SK-N-MC (cell line): Measurements from ENCODE around the gene CLDN8.

Experiments used
- DNase-seq: peaks from one replicate; pipeline ENCODE4 v3.0.0-alpha.2; 2011; ENCODE audit warnings: low read depth, low spot score
- H3K27ac ChIP-seq: fragments of 200-600 bp; sonication (generic); 2 replicates; pipeline ENCODE4 v1.5.1; 2016; ENCODE audit warnings: mixed run types
- H3K36me3 ChIP-seq: fragments of 200-600 bp; sonication (generic); 2 replicates; pipeline ENCODE4 v1.6.1; 2017; ENCODE audit warnings: antibody characterized with exemption, low read length, mixed read lengths; ENCODE audit not compliant: insufficient read depth
- H3K4me3 ChIP-seq: fragments of 200-600 bp; sonication (generic); 2 replicates; pipeline ENCODE4 v1.5.1; 2016
- H3K9ac ChIP-seq: fragments of 200-600 bp; sonication (generic); 2 replicates; pipeline ENCODE4 v1.8.0; 2017; ENCODE audit warnings: mixed run types, mixed read lengths; ENCODE audit not compliant: insufficient read length
- H3K9me3 ChIP-seq: fragments of 200-600 bp; sonication (generic); 2 replicates; pipeline ENCODE4 v1.6.1; 2017; ENCODE audit warnings: low read depth, mild to moderate bottlenecking, antibody characterized with exemption, low read length, moderate library complexity, mixed read lengths
- EZH2 ChIP-seq: fragments of 200-600 bp; sonication (generic); IDR thresholded peaks from one replicate; pipeline ENCODE4 v1.6.1; 2017; ENCODE audit warnings: antibody characterized with exemption
- FOXP2 ChIP-seq: optimal IDR thresholded peaks from 2 replicates; pipeline ENCODE3; 2011; ENCODE audit warnings: mild to moderate bottlenecking, moderate library complexity; ENCODE audit not compliant: insufficient read depth; ENCODE audit errors: extremely low read length, control extremely low read depth
- POLR2AphosphoS5 ChIP-seq: IDR thresholded peaks from 2 replicates; pipeline ENCODE4 v1.6.1; 2012; ENCODE audit warnings: mild to moderate bottlenecking, low read depth, low read length, borderline replicate concordance

CLDN8 gene

GRCh38 chr21:30216041-30216723, at the start of gene CLDN8:
Gene CLDN8, minus strand, starts transcription at chr21:30216097. Its CDS starts 172 bp downstream, at chr21:30215925.
- Histone ChIP-seq H3K9me3 (no peaks in the 10 kb centered on the region), H3K27ac (no peak within 1 kb of the TSS), H3K4me3 (no peak within 1 kb of the TSS), H3K9ac (no peak within 1 kb of the TSS), H3K36me3 (no peaks in the 10 kb centered on the region)
- DNase-seq, result no peak
- TF ChIP-seq POLR2AphosphoS5, result no peak
- TF ChIP-seq FOXP2, result no peak
- no peak for TF ChIP-seq EZH2

- H3K27ac ChIP-seq, result no peak overlapping the region
- no peak overlapping the region for H3K4me3 ChIP-seq
- DNase-seq, result no peak
- H3K9ac ChIP-seq, result no peak overlapping the region
- no peak for TF ChIP-seq POLR2AphosphoS5
- no peak for TF ChIP-seq FOXP2
- TF ChIP-seq EZH2, result no peak
- no peaks in the 10 kb centered on the region for H3K36me3 ChIP-seq
- H3K9me3 ChIP-seq, result no peaks in the 10 kb centered on the region
Observed at GRCh38 chr21:30257773-30258172, 41.9 kb upstream of the CLDN8 start.

- Histone ChIP-seq H3K27ac (no peak overlapping the region), H3K9me3 (no peaks in the 10 kb centered on the region), H3K36me3 (no peaks in the 10 kb centered on the region), H3K4me3 (no peak overlapping the region), H3K9ac (no peak overlapping the region)
- no peak for DNase-seq
- TF ChIP-seq FOXP2 (no peak), EZH2 (no peak), POLR2AphosphoS5 (no peak)
Observed at GRCh38 chr21:30256100-30256499, 40.2 kb upstream of the CLDN8 start.

GRCh38 chr21:30255679-30256078, 39.8 kb upstream of the CLDN8 start:
- no peak overlapping the region for H3K27ac ChIP-seq
- H3K4me3 ChIP-seq, result no peak overlapping the region
- H3K9ac ChIP-seq, result no peak overlapping the region
- no peak for DNase-seq
- no peaks in the 10 kb centered on the region for H3K9me3 ChIP-seq
- no peak for TF ChIP-seq EZH2
- no peak for TF ChIP-seq FOXP2
- no peak for TF ChIP-seq POLR2AphosphoS5
- no peaks in the 10 kb centered on the region for H3K36me3 ChIP-seq

GRCh38 chr21:30251781-30252180, 35.9 kb upstream of the CLDN8 start:
- Histone ChIP-seq H3K36me3 (no peaks in the 10 kb centered on the region), H3K4me3 (no peak overlapping the region), H3K9me3 (no peaks in the 10 kb centered on the region), H3K27ac (no peak overlapping the region), H3K9ac (no peak overlapping the region)
- no peak for DNase-seq
- TF ChIP-seq EZH2 (no peak), FOXP2 (no peak), POLR2AphosphoS5 (no peak)

GRCh38 chr21:30249936-30250335, 34.0 kb upstream of the CLDN8 start:
- no peaks in the 10 kb centered on the region for H3K9me3 ChIP-seq
- DNase-seq, result no peak
- no peak overlapping the region for H3K4me3 ChIP-seq
- TF ChIP-seq POLR2AphosphoS5, result no peak
- TF ChIP-seq FOXP2, result no peak
- TF ChIP-seq EZH2, result no peak
- no peak overlapping the region for H3K27ac ChIP-seq
- no peaks in the 10 kb centered on the region for H3K36me3 ChIP-seq
- H3K9ac ChIP-seq, result no peak overlapping the region

GRCh38 chr21:30248844-30249243, 32.9 kb upstream of the CLDN8 start:
- H3K9me3 ChIP-seq, result no peaks in the 10 kb centered on the region
- H3K36me3 ChIP-seq, result no peaks in the 10 kb centered on the region
- TF ChIP-seq POLR2AphosphoS5, result no peak
- TF ChIP-seq EZH2, result no peak
- TF ChIP-seq FOXP2, result no peak
- H3K27ac ChIP-seq, result no peak overlapping the region
- no peak for DNase-seq
- H3K4me3 ChIP-seq, result no peak overlapping the region
- H3K9ac ChIP-seq, result no peak overlapping the region

GRCh38 chr21:30245061-30245460, 29.2 kb upstream of the CLDN8 start:
- TF ChIP-seq POLR2AphosphoS5, result no peak
- no peak for TF ChIP-seq EZH2
- TF ChIP-seq FOXP2, result no peak

GRCh38 chr21:30243691-30244090, 27.8 kb upstream of the CLDN8 start:
- TF ChIP-seq EZH2 (no peak), FOXP2 (no peak), POLR2AphosphoS5 (no peak)
- no peak overlapping the region for H3K9ac ChIP-seq
- no peak overlapping the region for H3K27ac ChIP-seq

More at GRCh38 chr21:30245061-30245460, 29.2 kb upstream of the CLDN8 start:
- no peak overlapping the region for H3K4me3 ChIP-seq
- no peaks in the 10 kb centered on the region for H3K36me3 ChIP-seq
- H3K9me3 ChIP-seq, result no peaks in the 10 kb centered on the region
- no peak for DNase-seq
- no peak overlapping the region for H3K27ac ChIP-seq
- H3K9ac ChIP-seq, result no peak overlapping the region

GRCh38 chr21:30240661-30241060, 24.8 kb upstream of the CLDN8 start:
- DNase-seq, result no peak
- TF ChIP-seq POLR2AphosphoS5, result no peak
- TF ChIP-seq FOXP2, result no peak
- TF ChIP-seq EZH2, result no peak
- H3K9me3 ChIP-seq, result no peaks in the 10 kb centered on the region
- no peak overlapping the region for H3K4me3 ChIP-seq
- H3K36me3 ChIP-seq, result no peaks in the 10 kb centered on the region
- H3K9ac ChIP-seq, result no peak overlapping the region
- H3K27ac ChIP-seq, result no peak overlapping the region

More at GRCh38 chr21:30243691-30244090, 27.8 kb upstream of the CLDN8 start:
- no peaks in the 10 kb centered on the region for H3K36me3 ChIP-seq
- DNase-seq, result no peak
- H3K9me3 ChIP-seq, result no peaks in the 10 kb centered on the region
- no peak overlapping the region for H3K4me3 ChIP-seq
